Activated CD4-positive, alpha-beta T cell treated with anti-CD3 and anti-CD28 coated beads, Interleukin-2, amount 10 ng/mL, durations not matched to agents 24 days and 14 days (primary cell): ENCODE data around the gene GPC3. TPM values are rescaled to one million over a fixed set of nuclear protein-coding genes. Genes with fewer than 3 reads are reported as not detected.

ENCODE experiments used
- DNase-seq: peaks from one replicate; pipeline ENCODE4 v3.0.0; 2022
- H3K27ac Mint-ChIP-seq: one replicate; pipeline ENCODE4 v1.8.0; 2022; ENCODE audit warnings: mild to moderate bottlenecking, mixed read lengths
- H3K27me3 Mint-ChIP-seq: one replicate; pipeline ENCODE4 v1.8.0; 2022; ENCODE audit warnings: mixed read lengths
- H3K36me3 Mint-ChIP-seq: one replicate; pipeline ENCODE4 v1.8.0; 2022; ENCODE audit warnings: low read depth, mild to moderate bottlenecking, mixed read lengths
- H3K4me1 Mint-ChIP-seq: one replicate; pipeline ENCODE4 v1.8.0; 2021; ENCODE audit warnings: mixed read lengths
- H3K4me3 Mint-ChIP-seq: one replicate; pipeline ENCODE4 v1.8.0; 2022; ENCODE audit warnings: mild to moderate bottlenecking, moderate library complexity, mixed read lengths
- H3K9me3 Mint-ChIP-seq: one replicate; pipeline ENCODE4 v1.8.0; 2021; ENCODE audit warnings: mixed read lengths
- intact Hi-C: fragments of 100-400 bp; cut with micrococcal nuclease; formaldehyde crosslinking; loops from one replicate; pipeline ENCODE4 v1.15.1; 2023
- total RNA-seq: library from RNA; stranded (reverse); gene quantifications from 2 replicates; pipeline ENCODE4 v1.2.3, GENCODE V29; 2022

GPC3 gene
- total RNA-seq, 1 donor from 2014 or later = 0.21 TPM

DNA sequence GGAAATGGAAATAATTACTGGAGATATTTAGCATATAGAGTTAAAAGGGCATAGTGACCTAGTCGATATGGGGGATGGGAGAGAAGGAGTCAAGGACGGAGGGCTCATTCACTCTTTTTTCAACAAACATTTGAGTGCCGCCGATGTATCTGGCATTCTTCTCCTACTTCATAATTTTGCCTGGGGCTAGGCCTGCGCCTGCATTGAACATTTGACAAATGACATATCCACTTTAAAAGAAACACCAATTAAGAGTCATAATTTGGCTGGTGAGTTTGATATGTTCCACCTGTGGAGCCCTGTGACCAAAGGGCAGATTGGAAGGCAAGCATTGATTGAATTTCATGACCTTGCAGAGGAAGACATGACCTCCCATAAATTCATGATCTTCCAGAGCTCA, 2.6 kb upstream of the GPC3 start:
- no peak for DNase-seq
- H3K4me1 Mint-ChIP-seq = peaks cover 2% of the 10 kb centered on the region
- no peak overlapping the region for H3K27ac Mint-ChIP-seq
- intact Hi-C loops = no loop called here
- H3K9me3 Mint-ChIP-seq = no peaks in the 10 kb centered on the region
- no peaks in the 10 kb centered on the region for H3K36me3 Mint-ChIP-seq
- H3K4me3 Mint-ChIP-seq = no peak overlapping the region
- peaks cover 24% of the 10 kb centered on the region for H3K27me3 Mint-ChIP-seq

DNA sequence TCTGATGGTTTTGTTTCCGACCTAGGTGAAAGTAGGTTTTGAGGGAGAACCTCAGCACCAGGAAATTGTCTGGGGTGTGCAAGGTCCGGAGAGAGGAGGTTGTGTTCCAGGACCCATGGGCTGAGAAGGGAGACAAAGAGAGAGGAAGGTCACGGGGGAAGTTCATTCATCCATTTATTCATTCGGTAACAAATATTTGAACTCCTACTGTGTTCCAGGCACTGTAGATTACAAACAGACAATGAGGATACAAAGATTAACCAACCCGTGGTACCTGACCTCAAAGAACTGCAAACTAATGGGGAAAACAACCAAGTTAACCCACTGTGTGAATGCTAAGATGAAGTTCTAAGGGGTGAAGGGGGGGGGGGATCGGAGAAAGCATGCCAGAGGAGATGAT, 1.8 kb upstream of the GPC3 start:
- no peaks in the 10 kb centered on the region for H3K36me3 Mint-ChIP-seq
- H3K4me3 Mint-ChIP-seq = no peak overlapping the region
- H3K27me3 Mint-ChIP-seq = peaks cover 31% of the 10 kb centered on the region
- peaks cover 2% of the 10 kb centered on the region for H3K4me1 Mint-ChIP-seq
- intact Hi-C loops = no loop called here
- no peak for DNase-seq
- no peak overlapping the region for H3K27ac Mint-ChIP-seq
- H3K9me3 Mint-ChIP-seq = no peaks in the 10 kb centered on the region

DNA sequence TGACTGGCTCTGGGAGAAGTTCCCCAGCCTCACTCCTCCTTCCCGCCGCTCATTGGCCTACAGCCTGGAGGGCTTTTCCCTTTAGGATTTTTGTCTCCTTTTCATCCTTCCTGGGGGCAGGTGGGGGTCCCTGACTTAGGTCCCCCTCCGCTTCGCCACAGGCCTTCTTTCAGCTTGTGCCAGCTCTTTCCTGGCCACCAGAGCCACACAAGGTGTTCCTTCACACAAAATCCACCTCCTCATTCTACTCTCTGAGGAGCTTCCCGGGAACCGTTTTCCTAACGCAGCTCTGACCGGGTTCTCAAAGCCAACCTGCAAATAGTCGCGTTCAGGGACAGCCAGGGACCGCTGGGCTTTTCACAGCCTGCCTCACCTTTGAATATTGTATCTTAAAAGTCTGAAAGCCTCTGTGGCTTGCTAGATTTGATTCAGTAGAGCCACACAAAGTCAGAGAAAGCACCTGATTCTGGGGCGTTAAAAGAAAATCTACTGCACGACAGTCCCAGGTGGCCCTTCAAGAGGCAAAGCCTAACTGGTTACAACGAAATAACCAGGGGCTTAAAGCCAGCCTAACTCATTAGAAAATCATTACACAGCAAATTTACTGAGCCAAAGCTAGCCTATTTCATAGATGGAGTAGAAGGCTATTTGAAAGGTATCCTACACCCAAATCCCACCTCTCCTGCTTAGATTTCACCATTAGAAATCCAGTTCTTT, 731 bp upstream of the GPC3 start:
- Mint-ChIP-seq H3K36me3 (no peaks in the 10 kb centered on the region), H3K27ac (no peak overlapping the region), H3K4me3 (peak overlapping the region; percentile 76), H3K9me3 (no peaks in the 10 kb centered on the region), H3K27me3 (peaks cover 40% of the 10 kb centered on the region), H3K4me1 (peaks cover 2% of the 10 kb centered on the region)
- intact Hi-C loops = no loop called here
- no peak for DNase-seq

DNA sequence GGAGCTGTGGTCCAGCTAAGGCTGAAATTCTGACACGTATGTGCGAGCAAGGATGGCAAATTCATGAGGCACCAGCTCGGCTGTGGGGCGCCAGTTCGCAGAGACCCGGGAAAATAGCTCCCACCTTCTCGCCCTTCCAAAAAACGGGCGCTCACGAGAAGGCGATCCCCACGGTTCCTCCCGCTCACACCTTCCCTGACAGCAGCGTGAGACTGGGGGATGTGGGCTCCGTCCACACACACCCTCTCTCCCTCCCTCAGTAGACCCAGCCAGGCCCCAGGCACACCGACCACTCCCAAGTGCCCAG, 584 bp downstream of the GPC3 start:
- intact Hi-C loops = no loop called here
- H3K36me3 Mint-ChIP-seq = no peaks in the 10 kb centered on the region
- peaks cover 43% of the 10 kb centered on the region for H3K27me3 Mint-ChIP-seq
- peak overlapping the region; percentile 56 for H3K4me3 Mint-ChIP-seq
- H3K27ac Mint-ChIP-seq = no peak overlapping the region
- H3K9me3 Mint-ChIP-seq = no peaks in the 10 kb centered on the region
- no peak for DNase-seq
- H3K4me1 Mint-ChIP-seq = peaks cover 2% of the 10 kb centered on the region

DNA sequence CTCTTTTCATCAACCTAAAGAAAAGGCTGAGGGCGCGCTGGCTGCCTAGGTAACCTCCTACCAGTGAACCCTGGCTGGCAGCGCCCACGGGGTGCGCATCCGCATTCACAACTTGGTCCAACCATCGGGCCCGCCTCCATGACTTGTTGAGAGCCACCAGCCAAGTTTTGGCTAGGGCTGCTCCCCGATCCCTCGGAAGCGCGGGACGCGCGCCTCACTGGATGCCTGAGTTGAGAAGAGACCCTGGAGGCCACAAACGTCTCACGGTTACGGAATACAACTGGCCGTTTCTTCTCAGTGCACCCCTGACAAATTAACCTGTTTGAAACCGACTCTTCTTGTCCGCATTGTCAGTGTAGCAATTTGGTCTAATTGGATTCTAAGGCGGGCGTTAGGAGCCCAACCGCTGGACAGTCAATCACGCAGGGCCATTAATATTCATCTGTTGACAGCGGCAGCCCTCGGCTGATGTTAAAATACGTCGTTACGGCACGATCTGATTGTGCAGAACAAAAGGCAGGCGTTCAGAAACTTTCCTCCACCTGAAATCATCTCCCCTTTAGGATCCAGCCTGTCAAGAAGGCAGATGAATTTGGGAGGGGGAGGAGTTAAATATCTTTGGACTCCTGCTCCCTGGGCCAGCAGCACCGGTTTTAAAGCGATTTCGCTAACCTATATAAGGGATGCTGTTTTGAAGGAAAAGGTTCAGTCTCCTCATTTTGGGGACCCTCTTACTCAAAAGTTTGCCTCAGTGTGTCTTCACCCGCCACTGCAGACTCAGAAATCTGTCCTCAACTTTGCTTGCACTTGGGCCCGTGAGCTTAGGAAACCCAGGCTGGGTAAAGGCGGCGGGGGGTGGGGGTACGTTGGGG, 1.2 kb downstream of the GPC3 start:
- H3K27ac Mint-ChIP-seq = no peak overlapping the region
- intact Hi-C loops = no loop called here
- peak overlapping the region; percentile 56 for H3K4me3 Mint-ChIP-seq
- no peaks in the 10 kb centered on the region for H3K36me3 Mint-ChIP-seq
- H3K4me1 Mint-ChIP-seq = peaks cover 2% of the 10 kb centered on the region
- DNase-seq = no peak
- H3K9me3 Mint-ChIP-seq = no peaks in the 10 kb centered on the region
- peaks cover 43% of the 10 kb centered on the region for H3K27me3 Mint-ChIP-seq

DNA sequence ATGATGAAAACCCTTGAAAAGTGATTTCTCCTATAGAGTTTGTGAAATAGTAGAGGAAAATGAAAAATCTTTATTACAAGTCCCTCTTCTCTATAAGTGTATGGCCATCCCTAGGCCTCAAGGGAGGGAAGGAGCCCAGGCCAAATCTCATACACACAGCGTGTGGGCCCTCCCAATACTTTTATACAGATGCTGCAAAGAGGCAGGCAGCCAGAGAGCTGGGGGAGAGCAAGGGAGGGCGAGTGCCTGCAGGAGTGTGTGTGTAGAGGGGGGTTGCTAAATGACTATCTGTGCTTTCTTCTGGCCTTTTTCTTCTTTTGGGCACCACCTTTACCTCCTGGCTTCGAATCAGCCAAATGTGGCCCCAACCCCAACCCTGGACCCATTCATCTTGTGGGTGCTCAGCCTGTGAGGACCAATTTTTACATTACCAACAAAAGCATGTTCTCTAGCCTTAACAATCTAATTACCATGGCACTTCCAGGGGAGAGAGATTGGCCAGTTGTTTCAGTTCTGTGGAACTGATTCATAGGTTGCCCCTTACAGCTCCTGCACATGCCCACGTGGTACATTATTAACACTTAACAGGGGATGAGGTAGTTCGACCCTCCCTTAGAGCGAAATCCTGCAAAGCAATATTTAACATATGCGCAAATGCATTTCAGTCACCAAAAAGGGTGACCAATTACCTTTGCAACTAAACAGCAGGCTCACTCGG, 2.0 kb downstream of the GPC3 start:
- Mint-ChIP-seq H3K4me3 (no peak overlapping the region), H3K27me3 (peaks cover 43% of the 10 kb centered on the region), H3K9me3 (no peaks in the 10 kb centered on the region), H3K36me3 (no peaks in the 10 kb centered on the region), H3K4me1 (peaks cover 2% of the 10 kb centered on the region), H3K27ac (no peak overlapping the region)
- no peak for DNase-seq
- intact Hi-C loops = no loop called here

DNA sequence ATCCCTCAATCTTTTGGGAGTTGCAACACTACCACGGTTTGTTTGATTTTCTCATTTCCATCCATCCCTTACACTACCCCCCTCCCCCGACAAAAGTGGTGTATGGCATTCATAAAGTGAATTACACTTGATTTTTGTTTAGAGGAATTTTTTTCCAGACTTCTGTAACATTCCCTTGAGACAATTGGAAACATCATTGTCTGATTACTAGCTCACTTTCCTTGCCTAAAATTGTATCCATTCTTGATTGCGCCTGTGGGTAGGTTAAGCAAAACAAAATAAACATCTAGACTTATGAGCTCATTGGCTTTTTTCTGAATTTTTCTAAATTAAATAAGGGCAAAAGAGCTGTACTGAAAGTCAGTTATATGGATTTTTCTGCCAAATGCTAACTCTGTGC, 3.5 kb downstream of the GPC3 start:
- DNase-seq = no peak
- no peak overlapping the region for H3K4me3 Mint-ChIP-seq
- intact Hi-C loops = no loop called here
- peaks cover 32% of the 10 kb centered on the region for H3K27me3 Mint-ChIP-seq
- no peaks in the 10 kb centered on the region for H3K36me3 Mint-ChIP-seq
- no peaks in the 10 kb centered on the region for H3K9me3 Mint-ChIP-seq
- H3K4me1 Mint-ChIP-seq = peaks cover 2% of the 10 kb centered on the region
- H3K27ac Mint-ChIP-seq = no peak overlapping the region

DNA sequence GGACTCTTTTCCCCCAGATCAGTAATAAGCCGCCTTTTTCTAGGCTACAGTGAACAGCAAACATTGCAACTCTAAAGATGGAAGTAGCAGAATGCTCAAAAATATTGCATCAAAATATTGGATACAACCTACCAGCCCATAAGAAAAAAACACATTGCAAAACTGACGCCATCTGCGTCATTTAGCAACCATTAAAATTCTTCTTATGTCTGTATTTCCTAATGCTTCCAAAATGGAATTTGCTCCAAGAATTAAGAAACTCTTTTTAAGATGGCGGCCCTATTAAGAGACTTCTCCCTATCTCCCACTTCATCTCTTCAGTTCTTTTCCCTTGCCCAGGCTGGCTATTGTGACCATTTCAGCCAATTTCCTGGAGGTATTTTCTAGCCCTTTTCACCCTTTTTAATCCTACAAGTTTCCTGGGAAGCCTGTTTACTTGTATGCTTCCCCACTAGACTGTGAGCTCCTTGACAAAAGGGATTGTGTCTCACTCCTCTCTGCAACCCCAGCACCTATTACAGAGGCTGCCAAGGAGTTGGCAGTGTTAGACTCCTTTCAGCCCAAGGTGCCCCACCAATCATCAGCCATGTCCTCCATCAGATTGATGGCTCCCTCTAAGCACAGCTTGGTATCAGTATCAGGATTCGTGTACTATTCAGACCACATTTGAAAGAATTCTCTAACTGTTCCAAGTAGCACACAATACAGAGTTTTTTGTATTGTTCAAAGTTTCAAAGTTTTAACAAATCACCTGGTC, 4.4 kb downstream of the GPC3 start:
- intact Hi-C loops = no loop called here
- H3K36me3 Mint-ChIP-seq = no peaks in the 10 kb centered on the region
- no peak overlapping the region for H3K4me3 Mint-ChIP-seq

DNA sequence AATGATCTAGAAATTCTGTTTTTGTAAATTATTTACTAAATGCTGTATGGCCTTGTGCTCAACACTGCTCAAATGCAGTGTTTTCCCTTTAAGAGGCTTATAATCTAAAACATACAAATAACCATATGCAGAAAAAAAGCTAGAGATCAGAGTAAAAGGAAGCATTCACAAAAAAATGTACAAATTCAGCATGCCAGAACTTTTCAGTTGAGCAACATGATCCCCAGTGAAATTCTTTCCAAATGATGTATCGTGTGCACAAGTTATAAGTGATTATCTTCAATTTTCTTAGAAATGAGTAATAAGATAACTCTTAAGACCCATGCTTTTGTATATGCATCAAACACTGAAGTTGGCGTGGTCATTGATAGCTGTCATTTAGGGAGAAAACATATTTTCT, 5.0 kb downstream of the GPC3 start:
- no peaks in the 10 kb centered on the region for H3K36me3 Mint-ChIP-seq
- no peak overlapping the region for H3K4me3 Mint-ChIP-seq
- H3K27ac Mint-ChIP-seq = no peak overlapping the region
- H3K27me3 Mint-ChIP-seq = peaks cover 28% of the 10 kb centered on the region
- no peaks in the 10 kb centered on the region for H3K9me3 Mint-ChIP-seq
- intact Hi-C loops = no loop called here
- H3K4me1 Mint-ChIP-seq = no peaks in the 10 kb centered on the region
- no peak for DNase-seq

More for the DNA sequence above, 4.4 kb downstream of the GPC3 start:
- Mint-ChIP-seq H3K4me1 (peaks cover 2% of the 10 kb centered on the region), H3K9me3 (no peaks in the 10 kb centered on the region), H3K27ac (no peak overlapping the region), H3K27me3 (peaks cover 30% of the 10 kb centered on the region)
- no peak for DNase-seq

DNA sequence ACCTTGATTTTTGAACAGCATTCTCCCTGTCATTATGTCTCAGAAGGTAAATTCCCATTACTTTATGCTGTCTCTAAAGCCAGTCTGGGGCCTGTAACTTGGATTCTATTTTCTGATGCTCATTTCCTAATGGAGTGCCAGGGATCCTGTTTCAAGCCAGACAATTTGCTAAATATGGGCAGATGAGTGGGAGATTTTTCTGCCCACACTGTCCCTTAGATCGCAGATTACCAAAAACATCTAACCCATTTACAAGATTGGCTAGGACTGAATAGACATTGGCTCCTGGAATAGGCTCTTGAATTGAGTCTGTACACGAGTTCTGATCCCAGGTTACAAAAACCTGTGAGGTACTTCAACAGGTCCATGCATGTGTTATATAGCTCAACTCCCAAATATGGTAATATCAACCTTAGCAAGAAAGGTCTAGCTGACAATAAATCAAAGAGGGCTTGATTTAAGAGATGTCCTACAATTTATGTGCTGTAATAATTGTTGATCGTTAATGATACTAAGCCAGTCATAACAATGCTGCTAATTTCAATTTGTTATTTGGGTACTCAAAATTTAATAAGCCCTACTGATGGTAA, 5.7 kb downstream of the GPC3 start:
- DNase-seq = no peak
- no peaks in the 10 kb centered on the region for H3K4me1 Mint-ChIP-seq
- H3K4me3 Mint-ChIP-seq = no peak overlapping the region
- H3K27ac Mint-ChIP-seq = no peak overlapping the region
- no peaks in the 10 kb centered on the region for H3K36me3 Mint-ChIP-seq
- no peaks in the 10 kb centered on the region for H3K9me3 Mint-ChIP-seq
- H3K27me3 Mint-ChIP-seq = peaks cover 34% of the 10 kb centered on the region
- intact Hi-C loops = no loop called here

DNA sequence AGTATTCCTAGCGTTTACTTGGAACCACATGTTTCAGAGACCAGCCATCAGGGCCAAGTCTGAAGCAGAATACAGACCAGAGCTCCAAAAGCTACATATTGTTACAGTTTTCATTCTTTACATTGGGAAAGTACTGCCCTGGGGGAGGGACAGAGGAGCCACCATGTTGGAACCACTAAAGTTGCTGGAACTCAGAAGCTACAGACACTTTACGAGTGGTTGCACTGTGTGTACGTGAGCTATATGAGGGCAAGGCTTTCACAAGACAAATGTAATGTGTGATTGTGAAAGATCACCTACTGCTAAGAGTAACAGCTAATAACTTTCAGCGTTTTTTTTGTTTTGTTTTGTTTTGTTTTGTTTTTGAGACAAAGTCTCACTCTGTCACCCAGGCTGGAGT, 11.7 kb downstream of the GPC3 start:
- Mint-ChIP-seq H3K4me1 (no peaks in the 10 kb centered on the region), H3K27ac (no peak overlapping the region), H3K27me3 (peaks cover 14% of the 10 kb centered on the region), H3K4me3 (no peak overlapping the region), H3K9me3 (no peaks in the 10 kb centered on the region), H3K36me3 (no peaks in the 10 kb centered on the region)
- intact Hi-C loops = no loop called here
- DNase-seq = no peak

DNA sequence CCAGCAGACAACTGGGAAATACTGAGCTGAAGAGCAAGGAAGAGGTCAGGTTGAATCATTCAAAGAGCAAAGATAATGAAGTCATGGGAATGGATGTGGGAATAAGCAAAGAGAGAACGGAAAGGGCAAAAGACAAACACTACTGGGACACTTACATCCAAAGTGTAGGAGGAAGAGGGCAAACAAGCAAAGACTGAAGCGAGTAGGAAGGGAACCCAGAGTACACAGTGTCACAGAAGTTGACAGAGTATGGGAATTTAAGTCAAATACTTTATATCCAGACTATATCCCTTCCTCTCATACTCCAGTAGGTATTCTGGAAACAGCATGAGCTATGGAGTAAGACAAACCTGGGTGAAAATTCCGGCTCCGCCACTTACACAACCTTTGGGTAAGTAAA, 12.5 kb downstream of the GPC3 start:
- Mint-ChIP-seq H3K9me3 (no peaks in the 10 kb centered on the region), H3K4me1 (no peaks in the 10 kb centered on the region), H3K27me3 (peaks cover 14% of the 10 kb centered on the region), H3K4me3 (no peak overlapping the region), H3K27ac (no peak overlapping the region), H3K36me3 (no peaks in the 10 kb centered on the region)
- intact Hi-C loops = no loop called here
- DNase-seq = no peak

DNA sequence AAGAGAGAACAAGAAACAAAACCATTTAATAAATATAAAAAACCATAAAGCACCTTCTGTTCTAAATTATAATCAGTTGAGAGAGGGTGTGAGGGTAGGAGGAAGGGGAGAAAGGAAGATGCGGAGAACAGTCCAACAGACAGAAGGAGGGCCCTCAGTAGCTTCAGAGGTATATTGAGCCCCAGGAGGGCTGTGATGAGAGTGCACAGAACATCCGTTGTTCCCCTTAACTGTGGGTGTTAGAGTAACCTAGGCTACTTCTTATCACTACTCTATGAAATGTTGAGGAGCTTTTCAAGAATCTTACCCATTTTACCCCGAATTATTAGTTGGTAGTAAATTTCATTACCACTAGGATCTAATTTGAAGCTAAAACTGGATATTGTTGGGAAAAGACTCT, 13.8 kb downstream of the GPC3 start:
- intact Hi-C loops = no loop called here
- H3K27me3 Mint-ChIP-seq = peaks cover 14% of the 10 kb centered on the region
- no peaks in the 10 kb centered on the region for H3K4me1 Mint-ChIP-seq
- H3K9me3 Mint-ChIP-seq = no peaks in the 10 kb centered on the region
- H3K4me3 Mint-ChIP-seq = no peak overlapping the region
- H3K27ac Mint-ChIP-seq = no peak overlapping the region
- DNase-seq = no peak
- H3K36me3 Mint-ChIP-seq = no peaks in the 10 kb centered on the region
